HepG2 (cell line): ENCODE data around the gene CMC4. TPM values are rescaled to one million over a fixed set of nuclear protein-coding genes. Genes with fewer than 3 reads are reported as not detected.

Experiments used
- ATAC-seq: fragments of 200-7000 bp; cut with Tn5 transposase; 3 replicates; pipeline ENCODE4 v1.9.1; 2020; ENCODE audit warnings: mild to moderate bottlenecking, moderate library complexity
- BruUV-seq: library from RNA; stranded (reverse); fragments of 400-500 nt; replicated peaks from 2 replicates; lab custom pipeline; 2021; lab: Mats Ljungman, UMichigan
- CTCF ChIA-PET: fragments of 300-600 bp; formaldehyde crosslinking; extraction: SDS; loops from one replicate; lab custom pipeline; 2021; ENCODE audit warnings: low total read pairs, inconsistent platforms, low intra/inter-chr PET ratio; lab: Yijun Ruan, JAX
- POLR2A ChIA-PET: fragments of 350-600 bp; sonication (Branson Sonifier 250); formaldehyde crosslinking; loops from one replicate; lab custom pipeline; 2020; ENCODE audit warnings: antibody characterized with exemption, inconsistent platforms; lab: Yijun Ruan, JAX
- DNase-seq: peaks from one replicate; pipeline ENCODE4 v3.0.0-alpha.2; 2015; ENCODE audit warnings: low spot score
- FAIRE-seq: peaks from 3 replicates; lab custom pipeline; 2011; peaks lifted over from hg19 to GRCh38; lab: Jason Lieb, UNC
- H2AFZ ChIP-seq: one replicate; pipeline ENCODE4 v1.6.1; 2011; ENCODE audit warnings: low read length, inconsistent platforms
- H3K27ac ChIP-seq: fragments of 300-600 bp; 3 replicates; pipeline ENCODE4 v1.8.0; 2011; ENCODE audit warnings: mixed run types, mild to moderate bottlenecking, mixed read lengths, low read length, inconsistent platforms; ENCODE audit not compliant: insufficient read depth; ENCODE audit errors: extremely low read length
- H3K27me3 ChIP-seq, 2 experiments: fragments of 200-600 bp in 1 of 2; 2 replicates in 1 of 2; 3 replicates in 1 of 2; pipeline versions ENCODE4 v1.6.0 to v1.8.0; 2011; ENCODE audit warnings: low read length in 2 of 2, mild to moderate bottlenecking in 2 of 2, moderate library complexity in 2 of 2, inconsistent platforms in 1 of 2; ENCODE audit not compliant: insufficient read depth in 2 of 2, control insufficient read depth in 1 of 2
- H3K36me3 ChIP-seq, 2 experiments: fragments of 200-600 bp in 1 of 2; replicated peaks in 1 of 2; 2 replicates in 1 of 2; 3 replicates in 1 of 2; pipeline versions ENCODE4 v1.5.1 to v1.8.0; 2011; ENCODE audit warnings: low read length in 2 of 2, inconsistent platforms in 1 of 2; ENCODE audit not compliant: insufficient read depth in 2 of 2, control insufficient read depth in 1 of 2
- H3K4me1 ChIP-seq: 2 replicates; pipeline ENCODE4 v1.5.1; 2012; ENCODE audit warnings: low read length, inconsistent platforms; ENCODE audit not compliant: insufficient read depth
- H3K4me2 ChIP-seq: 2 replicates; pipeline ENCODE4 v1.6.0; 2011; ENCODE audit warnings: low read depth, low read length, inconsistent platforms
- H3K4me3 ChIP-seq, 3 experiments: fragments of 200-600 bp in 1 of 3; sonication (generic), shearing (Covaris generic) in 1 of 3; replicated peaks in 1 of 3; 2 replicates each; pipeline ENCODE4 v1.5.1; 2011 to 2016; ENCODE audit warnings: low read length in 3 of 3, inconsistent platforms in 2 of 3, low read depth in 2 of 3, mild to moderate bottlenecking in 2 of 3, control low read depth in 1 of 3, mixed read lengths in 1 of 3; ENCODE audit not compliant: insufficient read depth in 1 of 3
- H3K79me2 ChIP-seq: one replicate; pipeline ENCODE4 v1.6.1; 2011; ENCODE audit warnings: low read length, inconsistent platforms; ENCODE audit not compliant: insufficient read depth
- H3K9ac ChIP-seq: 2 replicates; pipeline ENCODE4 v1.6.0; 2011; ENCODE audit warnings: mild to moderate bottlenecking, low read depth, low read length, inconsistent platforms; ENCODE audit not compliant: insufficient read depth
- H3K9me3 ChIP-seq: 2 replicates; pipeline ENCODE4 v1.5.1; 2012; ENCODE audit warnings: mild to moderate bottlenecking, low read length
- H4K20me1 ChIP-seq: 2 replicates; pipeline ENCODE4 v1.6.0; 2011; ENCODE audit warnings: inconsistent platforms, mild to moderate bottlenecking, low read length, moderate library complexity; ENCODE audit not compliant: insufficient read depth
- KDM5A ChIP-seq: fragments of 200-600 bp; sonication (generic); IDR thresholded peaks from 2 replicates; pipeline ENCODE4 v1.7.0; 2018; ENCODE audit warnings: antibody characterized with exemption, mild to moderate bottlenecking, low read length, borderline replicate concordance
- PLRG1 ChIP-seq: fragments of 450-650 bp; conservative IDR thresholded peaks from 2 replicates; pipeline ENCODE4 v1.6.1; 2016
- TEAD3 ChIP-seq: optimal IDR thresholded peaks from 2 replicates; pipeline ENCODE3; 2016; ENCODE audit warnings: borderline replicate concordance
- THAP9 ChIP-seq: sonication (generic); formaldehyde crosslinking; IDR thresholded peaks from 2 replicates; pipeline ENCODE4; 2020; ENCODE audit warnings: missing genetic modification reagents, mild to moderate bottlenecking, borderline replicate concordance
- YEATS4 ChIP-seq: sonication (generic); formaldehyde crosslinking; IDR thresholded peaks from 2 replicates; pipeline ENCODE4 v1.4.0; 2020; ENCODE audit warnings: missing genetic modification reagents, borderline replicate concordance
- ZGPAT ChIP-seq: IDR thresholded peaks from 2 replicates; pipeline ENCODE4 v1.6.1; 2016; ENCODE audit warnings: mild to moderate bottlenecking
- ZHX2 ChIP-seq, 2 experiments: sonication (generic) in 1 of 2; formaldehyde crosslinking in 1 of 2; IDR thresholded peaks; 2 replicates each; pipeline versions ENCODE4 v1.6.1 to v1.9.0; 2014 to 2022; ENCODE audit warnings: antibody characterized with exemption in 1 of 2, borderline replicate concordance in 1 of 2, inconsistent platforms in 1 of 2, low read depth in 1 of 2, missing genetic modification reagents in 1 of 2
- ZMAT5 ChIP-seq: sonication (generic); formaldehyde crosslinking; IDR thresholded peaks from 2 replicates; pipeline ENCODE4 v1.5.0; 2020; ENCODE audit warnings: mild to moderate bottlenecking, low read depth, missing genetic modification reagents, borderline replicate concordance
- ZNF784 ChIP-seq: sonication (generic); formaldehyde crosslinking; IDR thresholded peaks from 2 replicates; pipeline ENCODE4 v1.5.1; 2020; ENCODE audit warnings: missing genetic modification reagents, mild to moderate bottlenecking, borderline replicate concordance
- WGBS: methylation state at CpG from one replicate; pipeline ENCODE4 v1.1.6; 2017; ENCODE audit warnings: low lambda C conversion rate; 5-methylcytosine and 5-hydroxymethylcytosine counted together
- in situ Hi-C: cut with HindIII; loops from 2 replicates; pipeline ENCODE4 v1.10.0; 2017; ENCODE audit warnings: low pct_unique_long_range_greater_than_20kb; ENCODE audit not compliant: extremely low pct_ligation_motif_present
- intact Hi-C: fragments of 100-400 bp; cut with micrococcal nuclease; formaldehyde crosslinking; loops from one replicate; pipeline ENCODE4 v1.10.0; 2022; ENCODE audit not compliant: unreplicated experiment
- polyA plus RNA-seq, 8 experiments: library from polyadenylated mRNA; depleted of rRNA in 3 of 8; stranded (reverse) in 7 of 8; unstranded in 1 of 8; fragments of >200 nt; fragmentation: Illumina TruSeq in 4 of 8; extraction: Trizol in 4 of 8; gene quantifications; 2 replicates each; pipeline versions ENCODE4 v1.2.1 to v1.2.3, GENCODE V29; 2011 to 2016; ENCODE audit warnings: low read depth in 4 of 8, missing spikeins in 1 of 8, mixed read lengths in 1 of 8; ENCODE audit not compliant: insufficient read depth in 1 of 8
- total RNA-seq, 5 experiments: library from RNA; depleted of rRNA; stranded (reverse); fragments of >200 nt; fragmentation: Illumina TruSeq; extraction: Trizol; gene quantifications; 2 replicates each; pipeline ENCODE4 v1.2.3, GENCODE V29; 2016; ENCODE audit warnings: low read depth in 1 of 5

CMC4 gene
- total and polyA plus RNA-seq, 2 of the 13 experiments (the other 11 are each of a cell fraction or from before 2014, with no cell fraction given), result 5.6 to 11.5 TPM

GRCh38 chrX:155056877-155057792 is 13.8 kb downstream of the CMC4 start:
- DNase-seq, result peak; percentile 43
- in situ Hi-C loops, result loop anchor here (10.0 kb wide), 1 partner anchor 72 kb away; no protein-coding TSS in a partner anchor
- intact Hi-C loops, result loop anchor here (1.0 to 2.0 kb wide), 2 partner anchors 68 to 76 kb away; no protein-coding TSS in a partner anchor
- no peaks in the 10 kb centered on the region for H3K9me3 ChIP-seq
- ChIA-PET CTCF (interaction anchor here (0.7 to 2.6 kb wide), 3 partner anchors 70 to 139 kb away, joined by 3 to 21 read pairs (median 4); no protein-coding TSS in a partner anchor), POLR2A (no interaction called here)
- H3K9ac ChIP-seq, result no peak overlapping the region
- peaks cover 0 to 2% of the 10 kb centered on the region in 2 experiments; a peak in 3 of 5 replicates for H3K36me3 ChIP-seq
- no peaks in the 10 kb centered on the region for H3K79me2 ChIP-seq
- no peaks in the 10 kb centered on the region for H3K27me3 ChIP-seq
- H3K27ac ChIP-seq, result no peak overlapping the region
- peak overlapping the region in 1 of 3 experiments; percentile 41; a peak in 1 of 6 replicates for H3K4me3 ChIP-seq
- no peaks in the 10 kb centered on the region for H4K20me1 ChIP-seq
- WGBS, result 71% methylated on average over 1 of the region's 25 CpGs
- H2AFZ ChIP-seq, result peak overlapping the region; percentile 23
- BruUV-seq, result no TSS peak
- peak overlapping the region; percentile 70 for H3K4me2 ChIP-seq
- peak; percentile 96 for FAIRE-seq
- peak; percentile 96 for ATAC-seq
- peaks cover 12% of the 10 kb centered on the region for H3K4me1 ChIP-seq
- TF ChIP-seq TEAD3 (peak; percentile 84), ZNF784 (CRISPR knock-in tag) (no peak), YEATS4 (CRISPR knock-in tag) (no peak), KDM5A (no peak), ZMAT5 (no peak), ZGPAT (CRISPR knock-in tag) (peak; percentile 30; the same call in 1 of the 2 replicates), ZHX2 (IDR thresholded peaks at IDR 0.05; ENCODE audit: low read depth) (no peak), ZHX2 (CRISPR knock-in tag; IDR thresholded peaks at IDR 0.05; ENCODE audit: borderline replicate concordance) (no peak), THAP9 (CRISPR knock-in tag) (no peak), PLRG1 (no peak)
